ENCODE results near the gene BTBD9.
A peak's percentile ranks its signal among the peaks of the same experiment; 100 is the strongest.
"Not testable (repeated sequence)": the region's sequence is repeated elsewhere in the genome, so short reads cannot be mapped to it uniquely, and the experiment has no call there.

BTBD9 gene

DNA sequence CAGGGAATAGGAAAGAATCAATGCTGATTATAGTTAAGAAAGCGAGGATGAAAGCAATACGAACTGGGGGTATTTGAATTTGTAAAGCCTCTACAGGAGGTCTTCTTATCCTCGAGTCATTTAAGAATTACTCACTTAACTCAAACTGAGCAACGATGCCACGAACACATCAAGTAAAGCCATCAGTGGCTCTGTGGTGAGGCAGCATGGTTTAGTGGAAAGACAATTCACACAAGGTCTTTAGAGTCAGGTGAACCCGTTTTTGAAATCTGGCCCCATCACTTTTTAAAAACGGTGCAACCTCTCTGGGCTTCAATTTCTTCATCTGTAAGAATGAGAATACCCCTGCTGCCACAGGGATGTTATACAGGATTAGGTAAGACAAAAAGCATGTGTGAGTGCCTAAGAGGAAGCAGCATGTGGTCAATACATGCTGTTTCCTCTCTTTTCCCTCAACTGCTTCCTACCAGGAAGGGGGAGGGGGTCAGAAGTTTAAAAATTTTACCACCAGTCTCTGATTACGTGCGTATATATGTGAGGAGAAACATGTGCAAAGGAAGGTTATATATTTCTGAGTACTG lies 162.0 kb downstream of the BTBD9 start:
- DNase-seq = peak; percentile 21

DNA sequence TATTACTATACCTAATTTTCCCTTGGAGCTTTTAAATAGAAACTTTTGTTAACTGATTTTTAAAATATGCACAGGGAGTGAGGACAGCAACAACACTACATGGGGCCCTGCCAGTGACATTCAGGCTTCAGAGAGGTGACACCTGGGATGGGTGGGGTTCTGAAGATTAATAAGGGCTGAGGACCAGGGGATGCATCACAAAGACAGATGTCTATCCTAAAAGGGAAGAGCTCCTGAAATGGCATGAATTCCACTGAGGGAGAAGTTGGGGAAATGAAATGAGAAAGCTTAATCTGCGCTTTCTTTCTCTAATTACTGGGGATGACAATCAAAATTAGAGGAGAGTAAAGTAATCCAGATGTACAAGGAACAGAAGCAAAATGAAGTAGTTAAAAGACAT lies 162.8 kb downstream of the BTBD9 start:
- no peak for DNase-seq

DNA sequence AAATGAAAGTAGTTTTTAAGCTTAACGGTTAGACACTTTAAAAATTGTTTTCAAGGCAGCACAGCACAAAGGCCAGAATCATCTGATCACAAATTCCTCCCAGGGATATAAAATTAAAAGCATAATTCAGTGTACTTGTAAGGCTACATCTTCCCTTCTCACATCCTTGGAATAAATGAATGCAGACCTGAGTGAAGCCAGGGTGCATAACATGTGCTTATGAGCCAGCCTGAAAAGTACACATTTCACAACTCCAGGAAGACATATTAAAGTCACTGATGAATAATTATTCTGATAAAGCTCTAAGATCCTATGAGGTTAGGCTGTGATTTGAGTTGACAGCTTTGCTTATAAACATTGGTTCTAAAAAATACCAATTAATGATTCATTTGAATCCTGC lies 163.6 kb downstream of the BTBD9 start:
- DNase-seq = peak; percentile 20

DNA sequence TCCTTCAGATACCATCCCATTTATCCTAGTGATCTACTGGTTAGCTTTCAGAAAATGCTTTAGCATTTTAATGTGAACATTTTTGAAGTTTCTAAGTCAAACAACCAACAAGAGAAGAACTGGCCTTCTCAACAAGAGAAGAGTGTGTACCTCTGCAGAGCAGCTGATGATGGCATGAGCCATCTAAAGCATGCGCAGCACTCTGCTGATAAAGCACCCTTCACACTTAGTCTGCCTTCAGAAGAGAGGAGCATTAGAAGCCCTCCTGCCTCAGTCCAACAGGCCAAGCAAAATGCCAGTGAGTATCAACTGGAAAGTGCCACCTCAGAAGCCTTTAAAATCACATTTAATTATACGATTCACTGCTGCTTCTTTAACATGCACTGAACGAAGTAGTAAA lies 169.2 kb downstream of the BTBD9 start:
- no peak for DNase-seq

DNA sequence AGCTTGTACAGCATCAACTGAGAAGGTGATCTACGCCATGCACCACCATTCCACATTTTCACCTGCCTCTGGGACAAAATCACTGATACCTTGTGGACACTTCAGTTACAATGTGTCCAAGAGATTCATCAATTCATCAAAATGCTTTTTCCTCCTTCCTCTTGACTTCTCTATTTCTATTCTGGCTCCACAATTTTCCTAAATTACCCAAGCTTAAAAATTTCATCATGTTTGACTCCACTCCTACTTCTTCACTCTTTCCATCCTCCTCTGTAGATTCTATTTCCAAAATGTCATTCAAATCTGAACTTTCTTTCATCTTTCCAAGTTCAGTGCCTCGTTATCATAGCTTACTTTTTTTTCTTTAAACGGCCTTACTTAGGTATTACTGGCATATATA lies 172.2 kb downstream of the BTBD9 start:
- DNase-seq = peak; percentile 32

DNA sequence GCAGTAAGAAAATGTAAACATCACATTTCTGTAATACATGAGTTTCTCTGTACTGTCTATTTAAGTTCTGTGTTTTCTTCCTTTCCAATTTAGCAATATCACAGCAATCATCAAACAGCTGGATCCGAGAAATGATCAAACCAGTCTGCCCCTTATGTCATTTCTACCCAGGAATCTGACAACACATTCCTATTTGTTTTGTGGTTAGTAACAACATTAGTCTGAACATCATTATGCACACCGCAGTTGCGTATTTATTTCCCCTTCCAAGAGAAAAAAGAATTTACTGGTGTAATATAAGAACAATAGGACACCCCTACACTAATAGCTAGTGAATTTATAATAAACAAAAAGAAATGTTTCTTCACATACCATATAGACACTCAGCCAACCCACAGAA lies 179.5 kb downstream of the BTBD9 start:
- no peak for DNase-seq

DNA sequence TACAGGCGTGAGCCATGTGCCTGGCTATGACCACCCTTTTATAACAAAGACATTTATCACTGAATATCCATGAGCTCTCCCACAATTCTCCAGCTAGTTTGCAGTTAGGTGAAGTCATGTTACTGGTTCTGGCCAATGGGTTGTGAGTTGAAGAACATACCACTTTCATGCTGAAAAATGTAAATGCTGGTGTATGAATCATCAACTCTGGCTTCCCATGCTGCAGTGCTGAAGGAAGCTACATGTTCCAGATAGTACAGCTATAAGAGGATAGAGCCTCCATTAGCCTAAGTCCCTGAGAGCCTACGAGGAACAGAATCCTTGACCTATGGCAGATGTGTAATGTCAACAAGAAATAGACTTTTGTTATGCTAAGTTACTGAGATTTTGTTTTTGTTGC lies 180.4 kb downstream of the BTBD9 start:
- no peak for DNase-seq

DNA sequence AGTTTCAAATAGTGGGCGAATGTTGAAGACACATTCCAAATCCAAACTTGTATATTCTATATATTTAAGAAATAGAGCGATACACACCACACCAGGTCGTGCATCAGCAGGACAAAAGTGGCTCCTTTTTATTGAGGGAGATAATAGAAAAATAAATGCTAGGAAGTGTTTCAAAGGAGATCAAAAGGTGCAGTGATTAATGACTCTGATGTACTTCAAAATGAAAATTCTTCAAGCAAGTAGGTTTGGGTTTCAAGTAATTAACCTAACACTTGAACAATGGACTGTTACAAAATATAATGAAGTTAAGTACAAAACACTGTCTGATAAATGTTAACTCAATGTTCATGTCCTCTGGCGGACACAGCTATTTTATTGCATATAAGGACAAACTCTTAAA lies 185.9 kb downstream of the BTBD9 start:
- no peak for DNase-seq

DNA sequence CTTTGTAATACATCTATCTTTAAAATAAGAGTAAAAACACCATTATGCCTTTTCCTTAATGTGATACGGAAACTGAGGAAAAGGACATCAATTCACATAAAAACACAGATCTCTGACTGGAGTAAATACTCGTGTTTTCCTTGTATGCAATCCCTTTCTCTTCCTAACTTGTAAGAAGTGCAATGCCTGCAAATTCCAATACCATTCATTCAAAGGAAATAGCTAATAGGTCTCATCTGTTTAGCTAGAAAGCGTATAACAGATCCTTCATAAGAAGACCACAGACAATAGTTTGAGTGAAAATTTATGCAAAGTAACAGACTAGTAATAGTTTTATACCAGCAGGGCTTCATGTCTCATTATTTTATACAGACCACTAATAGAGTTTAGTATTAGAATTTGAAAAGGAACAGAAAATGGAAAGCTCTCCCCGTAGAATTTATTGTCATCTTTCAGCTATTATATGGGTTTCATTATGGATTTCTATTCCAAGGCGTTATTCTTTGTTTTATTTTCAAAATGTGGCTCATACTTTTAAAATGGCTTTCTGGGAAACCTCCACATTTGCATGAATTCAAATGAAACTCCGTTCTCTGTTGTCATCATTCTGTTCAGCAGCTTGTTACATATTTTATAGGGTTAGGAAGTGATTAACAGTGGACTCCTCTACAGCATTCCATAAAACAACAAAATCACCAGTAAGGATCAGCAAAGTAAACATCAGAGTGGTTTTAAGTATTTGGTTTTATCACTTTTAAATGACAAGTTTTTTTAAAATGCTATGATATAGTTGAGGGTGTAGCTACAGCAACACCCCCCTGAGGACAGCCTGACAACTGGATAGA lies 186.7 kb downstream of the BTBD9 start:
- no peak for DNase-seq

DNA sequence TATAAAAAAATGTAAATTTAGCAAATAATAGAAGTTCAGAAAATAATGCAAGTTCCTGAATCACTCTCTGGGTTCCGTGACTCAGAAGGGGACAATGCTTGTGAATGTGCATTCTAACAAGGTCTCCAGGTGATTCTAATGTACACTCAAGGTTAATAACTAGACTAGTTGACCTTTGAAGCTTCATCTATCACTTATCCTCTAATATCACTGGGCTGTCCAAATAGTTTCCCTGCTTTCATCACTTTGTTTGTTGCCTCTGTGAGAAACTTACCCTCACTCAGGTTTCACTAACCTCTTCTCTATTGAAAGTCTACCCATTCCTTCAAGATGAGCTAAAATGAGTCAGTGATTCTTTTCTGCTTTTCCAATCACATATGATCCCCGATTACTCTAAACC lies 189.0 kb downstream of the BTBD9 start:
- no peak for DNase-seq

DNA sequence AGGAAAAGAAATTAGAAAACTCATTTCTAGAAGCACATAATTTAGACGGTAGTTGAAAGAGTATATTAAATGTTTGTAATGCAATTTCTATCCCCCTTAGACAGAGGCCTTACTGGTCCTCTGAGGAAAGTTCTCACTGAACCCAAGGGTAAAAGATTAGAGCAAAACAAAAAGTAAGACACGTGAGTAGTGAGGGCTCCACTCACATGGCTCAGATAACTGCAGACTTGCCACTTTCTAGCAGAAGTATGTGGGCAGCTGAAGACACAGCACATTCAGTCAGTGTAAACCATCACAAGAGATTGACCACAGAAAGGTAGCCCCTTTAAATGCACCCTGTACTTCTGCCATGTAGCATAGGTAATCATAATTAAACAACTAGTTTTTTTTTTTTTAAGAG lies 193.8 kb downstream of the BTBD9 start:
- peak; percentile 19 for DNase-seq

DNA sequence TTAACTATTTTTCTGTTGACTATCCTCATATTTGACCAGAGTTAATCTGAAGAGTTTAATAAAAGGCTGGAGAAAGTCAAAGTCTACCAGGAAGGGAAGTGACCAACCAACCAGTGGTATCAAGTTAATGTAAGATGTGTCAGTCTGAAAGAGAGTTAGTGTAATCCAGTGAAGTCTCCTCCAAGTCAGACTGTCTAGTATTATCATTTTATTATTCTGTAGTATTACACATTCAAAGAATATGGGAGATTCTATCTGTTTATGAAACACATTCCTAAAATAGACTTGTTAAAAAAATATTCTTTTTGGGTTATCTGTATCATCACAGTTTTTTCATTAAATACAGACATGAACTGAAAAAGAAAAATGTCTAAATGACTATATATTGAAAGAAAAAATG lies 194.4 kb downstream of the BTBD9 start:
- peak; percentile 14 for DNase-seq

DNA sequence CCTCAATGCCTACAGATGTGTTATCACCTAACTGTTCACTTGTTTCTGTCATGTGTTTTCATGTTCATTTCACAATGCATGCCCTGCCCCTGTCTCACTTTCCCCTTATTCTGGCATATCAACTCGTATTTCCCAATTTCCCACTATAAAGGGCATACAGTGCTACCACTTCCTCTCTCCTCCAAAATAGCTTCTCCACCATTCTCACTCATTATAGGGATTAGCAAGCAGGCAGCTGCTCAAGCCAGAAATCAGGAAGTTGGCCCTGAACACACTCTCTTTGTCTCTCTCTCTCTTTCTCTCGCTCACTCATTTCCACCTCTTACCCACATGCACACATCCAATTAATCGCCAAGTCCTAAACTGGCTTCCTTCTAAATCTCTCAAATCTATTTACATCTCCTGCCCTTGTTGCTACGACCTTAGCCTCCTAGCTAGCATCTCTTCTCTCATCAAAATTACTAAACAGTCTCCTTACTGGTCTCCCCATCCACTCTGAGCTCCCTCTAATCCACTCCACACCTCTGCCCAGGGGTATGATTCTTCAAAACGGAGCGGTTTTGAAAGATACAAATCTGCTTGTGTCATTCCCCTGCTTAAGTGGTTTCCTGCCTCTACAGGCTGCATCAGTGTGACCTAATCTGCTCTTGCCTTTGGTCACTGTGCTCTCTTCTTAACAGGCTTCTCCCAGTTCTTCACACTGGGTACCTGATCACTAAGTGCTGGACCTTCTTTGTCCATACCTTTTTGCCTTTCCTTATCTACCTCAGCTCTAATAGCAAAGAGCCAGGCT lies 196.2 kb downstream of the BTBD9 start:
- peak; percentile 91 for DNase-seq

DNA sequence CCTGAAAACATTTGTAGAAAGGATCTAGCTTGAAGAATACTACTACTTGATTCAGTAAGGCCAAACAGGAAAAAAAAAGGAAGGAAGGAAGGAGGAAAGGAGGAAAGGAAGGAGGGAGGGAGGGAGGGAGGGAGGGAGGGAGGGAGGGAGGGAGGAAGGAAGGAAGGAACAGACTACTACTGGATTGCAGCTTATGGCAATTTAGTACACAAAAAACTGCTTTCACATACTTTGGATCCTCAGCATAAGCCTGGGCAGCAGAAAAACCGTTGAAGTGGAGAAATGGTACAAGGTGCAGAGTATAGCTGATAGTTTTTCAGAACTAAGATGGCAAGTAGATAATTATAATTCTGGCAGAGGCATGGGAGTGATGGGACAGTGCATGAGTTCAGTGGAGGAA lies 201.6 kb downstream of the BTBD9 start:
- DNase-seq = no peak

DNA sequence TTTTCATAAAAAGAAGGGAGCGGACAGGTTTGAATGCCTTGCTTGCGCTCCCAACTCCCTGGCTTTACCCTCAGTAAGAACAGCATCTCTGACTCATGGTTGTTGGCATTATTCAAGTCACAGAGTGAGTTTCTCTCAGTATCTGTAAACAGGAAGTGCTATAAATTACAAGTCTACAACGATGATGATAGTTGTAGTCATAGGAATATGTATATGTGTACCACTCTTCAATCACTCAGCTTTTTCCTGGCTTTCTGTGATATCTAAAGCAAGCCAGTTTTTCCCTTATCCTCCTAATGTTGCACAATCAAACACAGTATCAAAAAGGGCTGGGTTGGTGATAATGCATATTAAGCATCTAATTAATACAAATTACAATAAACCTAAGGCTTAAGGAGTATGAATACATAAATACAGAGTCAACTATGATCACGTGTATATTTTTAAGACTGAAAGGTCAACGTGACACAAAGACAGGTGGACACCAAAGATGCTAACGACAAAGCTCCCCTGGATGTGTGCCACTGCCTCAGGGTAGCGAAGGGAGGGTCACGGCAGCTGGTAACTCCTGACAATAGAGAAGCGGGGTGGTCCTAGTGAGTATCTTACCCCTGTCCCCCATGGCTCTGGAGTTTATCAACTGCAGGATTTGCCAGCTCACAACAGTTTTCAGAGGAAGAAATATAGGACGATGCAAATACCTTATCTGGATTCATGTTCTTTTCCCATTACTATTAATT lies 202.8 kb downstream of the BTBD9 start:
- peak; percentile 75 for DNase-seq

DNA sequence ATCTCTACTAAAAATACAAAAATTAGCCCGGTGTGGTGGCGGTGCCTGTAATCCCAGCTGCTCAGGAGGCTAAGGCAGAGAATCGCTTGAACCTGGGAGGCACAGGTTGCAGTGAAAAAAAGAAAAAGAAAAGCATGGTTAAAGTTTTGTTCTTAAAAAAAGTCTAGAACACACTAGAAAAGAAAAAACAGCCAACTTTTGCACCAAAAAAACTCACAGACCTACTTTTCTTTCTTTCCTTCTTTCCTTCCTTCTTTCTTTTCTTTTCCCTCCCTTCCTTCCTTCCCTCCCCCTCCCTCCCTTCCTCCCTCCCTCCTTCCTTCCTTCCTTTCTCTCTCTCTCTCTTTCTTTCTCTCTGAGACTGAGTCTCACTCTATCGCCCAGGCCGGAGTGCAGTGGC lies 204.4 kb downstream of the BTBD9 start:
- DNase-seq = no peak

DNA sequence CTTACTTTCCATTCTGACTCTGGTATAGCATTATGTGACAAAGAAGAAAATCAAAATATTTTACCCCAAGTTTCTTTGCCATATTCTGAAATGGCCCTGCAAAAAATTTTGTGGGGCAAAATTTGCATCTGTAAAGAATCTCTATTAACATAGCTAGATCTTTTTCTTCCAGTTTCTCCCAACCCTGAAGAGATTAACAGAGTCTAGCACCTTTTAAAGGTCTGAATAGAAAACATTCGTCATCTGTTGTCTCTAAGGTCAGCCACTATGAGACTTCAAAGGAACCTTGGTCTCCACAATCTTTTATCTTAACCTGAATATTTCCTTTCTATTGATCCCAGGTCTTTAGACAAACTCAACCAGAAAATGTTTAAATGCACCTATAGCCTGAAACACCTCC lies 205.7 kb downstream of the BTBD9 start:
- no peak for DNase-seq

DNA sequence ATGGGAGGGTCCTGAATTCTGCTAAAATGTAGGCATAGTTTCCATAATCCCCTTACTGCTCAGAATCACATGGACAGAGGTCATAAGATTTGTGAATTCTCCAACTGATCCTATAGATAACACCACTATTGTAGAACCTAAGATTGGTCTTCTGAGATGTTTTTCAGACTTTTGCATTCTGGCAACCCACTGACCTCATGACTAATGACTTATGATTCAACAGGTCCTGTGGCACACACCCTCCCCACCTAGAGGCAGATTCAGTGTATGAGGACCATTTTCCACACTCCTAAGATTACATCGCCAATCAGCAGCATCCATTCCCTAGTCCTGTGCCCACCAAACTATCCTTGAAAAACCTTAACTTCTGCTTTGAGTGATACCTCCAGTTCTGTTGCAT lies 207.2 kb downstream of the BTBD9 start:
- no peak for DNase-seq

DNA sequence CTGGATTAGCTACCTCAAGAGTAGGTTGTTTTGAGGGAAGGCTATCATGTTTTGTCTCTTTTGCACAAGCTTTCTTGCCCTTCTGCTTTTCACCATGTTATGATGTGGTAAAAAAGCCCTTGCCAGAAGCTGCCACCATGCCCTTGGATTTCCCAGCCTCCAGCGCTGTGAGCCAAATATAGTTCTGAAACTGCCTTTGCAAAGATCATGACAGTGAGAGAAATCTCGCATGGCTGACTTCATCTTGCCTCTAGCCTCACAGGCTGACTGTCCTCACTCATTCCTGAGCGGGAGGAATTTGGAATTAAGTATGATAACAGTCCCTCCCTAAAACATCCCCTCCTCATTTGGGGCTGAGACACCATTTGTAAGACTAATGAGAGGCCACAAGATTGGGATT lies 207.7 kb downstream of the BTBD9 start:
- no peak for DNase-seq

DNA sequence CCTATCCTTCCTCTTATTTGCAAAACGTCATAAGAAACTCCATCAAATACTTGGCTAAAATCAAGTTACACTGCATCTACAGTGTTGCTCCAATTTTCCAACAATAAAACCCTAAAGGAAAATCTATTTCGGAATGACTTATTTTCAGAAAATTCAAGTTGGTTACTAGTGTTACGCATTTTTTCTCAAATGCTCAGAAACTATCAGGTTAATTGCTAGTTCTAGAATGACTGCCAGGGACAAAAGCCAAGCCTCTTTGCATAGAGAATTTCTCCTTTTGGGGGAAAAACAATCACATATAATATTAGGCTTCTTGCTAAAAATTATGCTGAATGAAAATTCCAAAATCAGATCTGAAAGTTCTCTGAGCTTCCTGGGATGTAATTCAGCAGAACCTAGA lies 210.2 kb downstream of the BTBD9 start:
- DNase-seq = no peak

DNA sequence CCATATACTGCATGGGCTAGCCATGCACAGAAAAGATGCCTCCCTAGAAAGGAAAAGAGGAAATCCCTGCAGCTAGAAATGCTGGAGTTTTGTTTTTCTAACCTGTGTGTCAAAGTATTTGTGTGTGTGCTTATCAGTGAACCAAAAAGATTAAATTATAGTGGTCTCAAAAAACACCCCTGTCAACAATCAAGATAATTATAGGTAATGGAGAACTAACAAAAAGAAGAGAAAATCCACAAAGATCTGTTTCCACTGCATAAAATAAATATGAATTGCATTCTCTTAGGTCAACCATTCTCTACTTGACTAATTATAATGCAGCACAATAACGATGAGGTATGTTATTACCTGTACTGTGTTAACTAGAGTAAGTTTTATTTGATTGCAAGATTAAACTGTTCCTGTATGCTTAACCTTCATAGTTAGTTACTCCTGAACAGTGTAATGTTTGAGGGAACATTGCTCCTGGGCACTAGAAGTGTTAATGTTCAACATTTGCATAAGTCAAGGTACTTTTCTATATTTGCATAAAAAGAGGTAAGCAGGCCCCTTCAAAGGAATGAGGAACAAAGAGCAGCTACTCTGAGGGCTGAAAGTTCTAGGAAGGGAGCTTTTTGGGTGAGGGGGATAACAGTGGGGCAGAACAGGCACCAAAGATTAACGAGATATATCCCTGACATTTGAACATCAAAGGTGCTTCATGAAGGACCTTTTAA lies 212.1 kb downstream of the BTBD9 start:
- DNase-seq = no peak

DNA sequence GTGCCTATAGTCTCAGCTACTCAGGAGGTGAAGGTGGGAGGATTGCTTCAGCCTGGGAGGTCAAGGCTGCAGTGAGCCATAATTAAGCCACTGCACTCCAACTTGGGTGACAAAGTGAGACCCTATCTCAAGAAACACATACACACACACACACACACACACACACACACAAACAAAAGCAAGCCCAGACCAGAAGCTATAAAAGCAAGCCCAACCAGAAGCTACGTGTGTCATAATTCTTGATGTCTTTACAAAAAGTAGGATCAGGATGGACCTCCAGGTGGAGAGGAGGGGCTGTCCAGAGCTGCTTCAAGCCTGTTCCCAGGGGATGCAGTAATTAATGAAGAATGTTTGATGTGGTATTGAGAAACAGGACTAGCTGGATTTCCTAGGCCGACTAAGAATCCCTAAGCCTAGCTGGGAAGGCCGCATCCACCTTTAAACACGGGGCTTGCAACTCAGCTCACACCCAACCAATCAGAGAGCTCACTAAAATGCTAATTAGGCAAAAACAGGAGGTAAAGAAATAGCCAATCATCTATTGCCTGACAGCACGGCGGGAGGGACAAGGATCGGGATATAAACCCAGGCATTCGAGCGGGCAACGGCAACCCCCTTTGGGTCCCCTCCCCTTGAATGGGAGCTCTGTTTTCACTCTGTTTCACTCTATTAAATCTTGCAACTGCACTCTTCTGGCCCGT lies 213.8 kb downstream of the BTBD9 start:
- not testable (repeated sequence) for DNase-seq

Data from suppressor macrophage treated with lipopolysaccharide for 4 hours (primary cell).